ENCODE data around the gene FBXO22. TPM values are rescaled to one million over a fixed set of nuclear protein-coding genes. Genes with fewer than 3 reads are reported as not detected.

Gene FBXO22
- total and polyA plus RNA-seq, 2 experiments from 2014 or later, result 40.3 to 49.3 TPM

- Histone ChIP-seq H3K79me2 (peaks cover 12% of the 10 kb centered on the region), H3K4me1 (ENCODE audit: insufficient read depth) (no peaks in the 10 kb centered on the region), H3K36me3 (replicated peaks; ENCODE audit: insufficient read depth, low read depth) (no peaks in the 10 kb centered on the region), H2AFZ (no peak overlapping the region), H3K27ac (no peak overlapping the region), H3K4me2 (no peak overlapping the region), H3K9me3 (ENCODE audit: low read depth) (no peaks in the 10 kb centered on the region), H3K4me3 (no peak overlapping the region), H4K20me1 (ENCODE audit: insufficient read depth, poor library complexity, severe bottlenecking) (no peaks in the 10 kb centered on the region), H3K27me3 (no peaks in the 10 kb centered on the region), H3K9me2 (replicated peaks; ENCODE audit: insufficient read depth) (no peaks in the 10 kb centered on the region)
- DNase-seq (ENCODE audit: low spot score), result no peak
- TF ChIP-seq EZH2phosphoT487 (IDR thresholded peaks at IDR 0.05; ENCODE audit: low read depth, severe bottlenecking, unreplicated experiment), result no peak
- TF ChIP-seq EZH2 (IDR thresholded peaks at IDR 0.05; ENCODE audit: borderline replicate concordance), result no peak
- TF ChIP-seq CTCF (IDR thresholded peaks at IDR 0.05; ENCODE audit: poor library complexity), result no peak
- 86% methylated on average over 4 of the region's 4 CpGs for WGBS (ENCODE audit: low lambda C conversion rate, missing lambda C conversion rate)
These were observed 31.2 kb upstream of the FBXO22 start for GRCh38 chr15:75872403-75872990.

GRCh38 chr15:75884041-75884440, 19.6 kb upstream of the FBXO22 start:
- 88% methylated on average over 1 of the region's 1 CpG for whole genome bisulfite sequencing (ENCODE audit: low lambda C conversion rate, missing lambda C conversion rate)
- H4K20me1 ChIP-seq (ENCODE audit: insufficient read depth, poor library complexity, severe bottlenecking), result no peaks in the 10 kb centered on the region
- H3K4me2 ChIP-seq, result no peak overlapping the region

GRCh38 chr15:75887178-75887577, 16.5 kb upstream of the FBXO22 start:
- Histone ChIP-seq H2AFZ (no peak overlapping the region), H3K36me3 (replicated peaks; ENCODE audit: insufficient read depth, low read depth) (no peaks in the 10 kb centered on the region), H3K9me3 (ENCODE audit: low read depth) (no peaks in the 10 kb centered on the region), H3K79me2 (no peaks in the 10 kb centered on the region), H3K9me2 (replicated peaks; ENCODE audit: insufficient read depth) (no peaks in the 10 kb centered on the region), H3K27ac (no peak overlapping the region), H3K4me2 (no peak overlapping the region), H3K4me3 (no peak overlapping the region), H3K27me3 (no peaks in the 10 kb centered on the region), H3K4me1 (ENCODE audit: insufficient read depth) (peaks cover 6% of the 10 kb centered on the region), H4K20me1 (ENCODE audit: insufficient read depth, poor library complexity, severe bottlenecking) (no peaks in the 10 kb centered on the region)
- WGBS (ENCODE audit: low lambda C conversion rate, missing lambda C conversion rate), result 47% methylated on average over 1 of the region's 1 CpG
- DNase-seq (ENCODE audit: low spot score), result peak; percentile 18
- TF ChIP-seq EZH2 (IDR thresholded peaks at IDR 0.05; ENCODE audit: borderline replicate concordance) (no peak), CTCF (IDR thresholded peaks at IDR 0.05; ENCODE audit: poor library complexity) (no peak), EZH2phosphoT487 (IDR thresholded peaks at IDR 0.05; ENCODE audit: low read depth, severe bottlenecking, unreplicated experiment) (no peak)

More at GRCh38 chr15:75884041-75884440, 19.6 kb upstream of the FBXO22 start:
- DNase-seq (ENCODE audit: low spot score), result no peak
- Histone ChIP-seq H3K27ac (no peak overlapping the region), H3K9me3 (ENCODE audit: low read depth) (no peaks in the 10 kb centered on the region), H3K36me3 (replicated peaks; ENCODE audit: insufficient read depth, low read depth) (no peaks in the 10 kb centered on the region), H3K4me3 (no peak overlapping the region), H2AFZ (no peak overlapping the region), H3K79me2 (peaks cover 4% of the 10 kb centered on the region), H3K27me3 (no peaks in the 10 kb centered on the region), H3K9me2 (replicated peaks; ENCODE audit: insufficient read depth) (no peaks in the 10 kb centered on the region), H3K4me1 (ENCODE audit: insufficient read depth) (peaks cover 6% of the 10 kb centered on the region)
- no peak for TF ChIP-seq CTCF (IDR thresholded peaks at IDR 0.05; ENCODE audit: poor library complexity)
- TF ChIP-seq EZH2phosphoT487 (IDR thresholded peaks at IDR 0.05; ENCODE audit: low read depth, severe bottlenecking, unreplicated experiment), result no peak
- TF ChIP-seq EZH2 (IDR thresholded peaks at IDR 0.05; ENCODE audit: borderline replicate concordance), result no peak

All from hepatocyte (in vitro differentiated cells).